ENCODE measurements around the gene NAB2.
A peak's percentile ranks its signal among the peaks of the same experiment; 100 is the strongest.
"Not testable (repeated sequence)": the region's sequence is repeated elsewhere in the genome, so short reads cannot be mapped to it uniquely, and the experiment has no call there.

Gene NAB2

DNA sequence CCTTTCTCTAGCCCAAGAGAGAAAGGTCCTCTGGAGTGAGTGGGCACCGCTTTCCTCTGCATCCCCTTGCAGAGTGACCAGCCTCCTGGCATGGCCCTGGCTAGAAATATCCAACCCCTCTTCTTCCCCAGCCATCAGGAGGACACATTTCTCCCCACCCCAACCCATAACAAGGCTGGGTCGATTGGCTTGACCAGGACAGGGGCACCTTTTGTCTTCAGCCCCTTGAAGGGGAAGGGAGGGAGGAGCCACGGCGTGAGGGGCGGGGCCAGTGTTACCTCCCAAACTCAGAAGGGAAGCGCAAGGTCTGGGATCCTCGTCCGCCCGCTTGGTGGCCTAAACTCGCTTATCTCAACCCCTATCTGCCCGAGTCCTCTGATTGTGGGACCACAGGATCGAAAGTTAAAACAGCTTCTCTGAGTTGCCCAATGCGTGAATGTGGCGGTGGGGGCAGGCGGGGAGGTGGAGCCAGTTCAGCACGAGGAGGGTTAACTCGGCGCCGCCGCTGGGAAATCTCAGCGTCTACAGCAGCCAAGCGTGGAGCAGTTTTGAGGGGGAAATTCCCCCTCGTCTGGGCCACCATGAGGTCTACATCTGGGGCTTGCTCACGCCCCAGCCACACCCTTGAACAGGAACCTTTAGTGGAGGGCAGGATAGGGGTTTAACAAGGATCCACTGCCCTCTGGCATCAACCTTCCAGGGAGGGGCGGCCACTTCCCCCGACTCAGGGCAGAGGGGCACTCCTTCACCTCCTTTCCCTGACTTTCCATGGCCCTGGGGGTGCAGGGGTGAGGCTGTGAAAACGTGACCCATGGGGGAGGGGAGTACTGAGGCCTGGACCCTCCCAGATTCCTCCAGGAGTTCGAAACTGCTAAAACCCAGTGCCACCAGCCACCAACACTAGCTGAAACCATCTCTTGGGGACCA lies 21.5 kb downstream of the NAB2 start:
- DNase-seq (ENCODE audit: low read depth in 2 of 2, low spot score in 1 of 2) = peak; percentile 46 to 69

DNA sequence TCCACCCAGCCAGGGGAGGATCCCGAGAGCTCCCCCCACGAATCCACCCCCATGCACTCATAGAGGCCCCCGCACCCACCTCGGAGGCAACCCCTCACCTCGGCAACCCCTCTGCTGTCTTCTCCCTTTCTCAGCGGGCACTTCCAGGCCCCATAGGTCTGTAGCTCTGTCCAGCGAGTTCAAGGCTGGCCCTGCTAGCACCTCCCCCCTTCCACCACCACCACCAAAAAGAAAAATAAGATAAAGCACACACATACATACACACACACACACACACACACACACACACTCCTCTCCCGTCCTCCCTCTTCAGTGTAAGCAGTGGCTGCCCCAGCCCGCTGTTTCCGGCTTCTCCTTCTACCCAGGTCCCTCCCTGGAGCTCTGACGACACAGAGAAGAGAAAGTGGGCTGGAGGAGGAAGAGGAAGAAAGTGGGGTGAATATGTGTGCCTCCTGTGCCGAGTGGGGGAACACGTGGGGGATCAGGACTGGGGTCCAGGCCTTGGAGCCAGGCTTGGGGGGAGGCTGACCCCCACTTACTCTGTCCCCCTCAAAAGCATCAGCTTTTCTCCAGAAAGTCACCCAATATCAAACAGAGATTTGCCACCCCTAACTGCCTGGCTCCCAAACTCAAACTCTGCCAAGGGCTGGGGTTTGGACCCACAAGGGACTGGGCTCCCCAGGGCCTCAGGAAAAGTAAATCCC lies 22.3 kb downstream of the NAB2 start, which contains the start of gene STAT6:
STAT6 (minus strand) TSS at position 332 of the 704 bp plus-strand sequence. CDS start 3,084 bp downstream, outside the sequence.
- DNase-seq (ENCODE audit: low read depth in 2 of 2, low spot score in 1 of 2) = peak; percentile 62 to 74

DNA sequence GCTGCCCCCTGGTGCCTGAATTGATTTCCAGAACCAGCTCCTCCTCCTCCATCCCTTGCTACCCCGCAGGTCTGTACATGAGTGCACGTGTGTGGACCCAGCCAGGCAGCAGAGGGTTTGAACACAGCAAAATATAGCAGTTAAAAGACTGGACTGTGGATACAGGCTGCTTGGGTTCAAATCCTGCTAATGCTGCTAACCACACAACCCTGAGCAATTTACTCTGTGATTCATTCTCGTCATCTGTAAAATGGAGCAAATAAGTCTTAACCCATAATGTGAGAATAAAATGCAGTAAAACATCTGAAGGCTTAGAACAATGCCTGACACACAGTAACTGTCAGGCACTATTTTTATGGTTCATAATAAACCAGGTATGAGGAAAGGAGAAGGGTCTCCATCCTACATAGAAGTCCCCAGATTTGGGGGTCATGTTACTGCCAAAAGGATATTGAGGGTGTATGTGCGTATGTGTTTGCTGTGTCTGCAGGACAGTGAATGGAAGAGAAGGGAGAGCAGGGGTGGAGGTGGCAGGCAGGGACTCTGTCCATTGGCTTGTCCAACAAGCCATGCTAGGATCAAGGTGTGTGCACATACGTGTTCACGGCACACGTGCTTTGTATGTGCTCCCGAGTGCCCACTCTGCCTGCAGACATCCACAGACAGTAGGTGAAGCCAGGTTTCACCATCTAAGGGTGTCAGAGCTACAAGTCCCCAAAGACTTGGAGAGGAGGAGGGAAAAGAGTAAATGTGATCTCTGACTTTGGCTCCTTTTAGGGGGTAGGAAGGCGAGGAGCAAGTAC lies 23.8 kb downstream of the NAB2 start:
- DNase-seq (ENCODE audit: low read depth in 2 of 2, low spot score in 1 of 2) = no peak

DNA sequence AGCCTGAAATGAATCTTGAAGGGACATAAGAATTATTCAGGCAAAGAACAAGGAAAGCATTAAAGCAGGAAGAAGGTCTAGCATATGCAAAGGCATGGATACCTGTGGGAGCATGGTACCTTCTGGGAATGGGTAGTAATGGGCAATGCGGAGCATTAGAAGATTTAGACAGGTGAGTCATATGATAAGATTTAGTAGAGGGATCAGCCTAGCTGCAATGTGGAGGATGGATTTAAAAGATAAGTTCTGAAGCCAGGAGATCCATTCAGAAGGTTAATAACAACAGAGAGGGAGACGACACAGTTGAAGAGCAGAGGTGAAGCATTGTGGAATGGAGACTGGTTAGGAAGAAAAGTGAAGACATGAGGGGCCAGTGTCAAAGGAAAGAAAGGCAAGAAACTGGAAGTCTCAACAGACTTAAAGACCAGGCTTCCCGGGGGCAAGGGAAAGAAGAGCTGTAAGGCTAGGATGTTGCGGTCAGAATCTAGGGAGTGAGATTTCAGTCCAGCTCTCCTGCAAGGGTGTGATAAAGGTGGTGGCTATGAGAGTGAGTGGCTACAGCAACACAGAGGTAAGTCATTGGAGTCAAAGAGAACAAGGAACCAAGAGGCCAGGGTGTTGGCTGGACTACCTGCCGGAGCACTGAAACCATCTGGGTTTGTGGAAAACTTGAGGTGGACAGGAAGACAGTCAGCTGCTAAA lies 27.8 kb downstream of the NAB2 start:
- no peak for DNase-seq (ENCODE audit: low read depth in 2 of 2, low spot score in 1 of 2)

DNA sequence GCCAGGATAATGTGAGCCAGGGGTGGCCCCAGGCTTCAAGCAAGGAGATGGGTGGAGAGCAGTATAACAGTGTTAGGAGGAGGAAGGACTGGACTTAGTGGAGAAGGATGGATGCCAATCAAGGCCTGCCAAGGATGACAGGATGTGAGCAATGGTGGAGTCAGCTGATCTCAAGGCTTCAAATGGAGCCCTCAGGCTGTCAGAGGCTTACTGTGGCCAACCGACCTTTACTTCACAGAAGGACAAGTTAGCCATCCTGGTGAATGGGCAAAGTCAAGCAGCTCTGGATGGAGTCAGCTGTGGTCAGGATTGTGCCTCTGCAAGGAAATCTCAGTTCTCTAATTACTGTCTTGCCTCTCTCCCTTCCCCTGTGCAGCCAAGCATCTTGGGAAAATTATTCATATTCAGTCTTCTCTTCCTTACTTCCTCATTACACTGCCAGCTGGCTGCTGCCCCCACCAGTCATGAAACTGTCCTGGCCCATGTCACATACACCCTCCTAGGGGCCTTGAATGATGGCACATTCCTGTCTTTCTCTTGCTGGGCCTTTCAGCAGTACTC lies 29.9 kb downstream of the NAB2 start:
- no peak for DNase-seq (ENCODE audit: low read depth in 2 of 2, low spot score in 1 of 2)

DNA sequence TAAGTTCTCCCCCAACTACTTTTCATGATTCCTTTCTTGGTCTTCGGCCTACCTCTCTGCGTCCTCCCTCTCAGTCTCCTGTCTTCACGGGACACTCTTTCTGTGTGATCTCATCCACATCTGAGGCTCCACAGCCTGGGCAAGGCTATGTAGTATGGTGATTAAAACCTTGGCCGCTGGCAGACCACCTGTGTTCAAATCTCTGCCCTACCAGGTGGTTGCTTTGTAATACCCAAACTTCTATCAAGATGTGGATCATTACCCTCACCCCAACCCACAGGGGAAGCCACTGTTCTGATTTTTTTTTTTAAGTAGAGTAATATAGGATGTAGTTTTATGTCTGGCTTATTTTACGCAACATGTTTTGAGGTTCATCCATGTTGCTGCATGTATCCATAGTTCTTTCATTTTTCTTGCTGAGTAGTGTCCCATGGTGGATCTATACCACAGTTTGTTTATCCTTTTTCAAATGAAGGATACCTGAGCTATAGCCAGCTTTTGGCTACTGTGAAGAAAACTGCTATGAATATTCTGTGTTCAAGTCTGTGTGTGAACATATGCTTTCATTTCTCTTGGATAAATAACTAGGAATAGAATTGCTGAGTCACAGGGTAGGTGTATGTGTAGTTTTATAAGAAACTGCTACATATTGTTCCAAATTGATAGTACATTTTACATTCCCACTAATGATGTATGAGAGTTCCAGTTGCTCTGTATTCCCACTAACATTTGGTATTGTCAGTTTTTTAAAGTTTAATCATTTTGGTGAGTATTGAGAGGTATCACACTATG lies 30.6 kb downstream of the NAB2 start:
- DNase-seq (ENCODE audit: low read depth in 2 of 2, low spot score in 1 of 2) = no peak

DNA sequence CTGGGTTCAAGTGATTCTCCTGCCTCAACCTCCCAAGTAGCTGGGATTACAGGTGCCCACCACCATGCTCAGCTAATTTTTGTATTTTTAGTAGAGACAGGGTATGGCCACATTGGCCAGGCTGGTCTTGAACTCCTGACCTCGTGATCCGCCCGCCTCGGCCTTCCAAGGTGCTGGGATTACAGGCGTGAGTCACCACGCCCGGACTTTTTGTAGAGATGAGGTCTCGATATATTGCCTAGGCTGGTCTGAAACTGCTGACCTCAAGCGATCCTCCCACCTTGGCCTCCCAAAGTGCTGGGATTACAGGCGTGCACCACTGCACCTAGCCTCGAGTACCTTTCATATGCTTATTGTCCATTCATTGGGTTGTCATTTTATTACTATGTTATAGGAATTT lies 31.8 kb downstream of the NAB2 start:
- DNase-seq (ENCODE audit: low read depth in 2 of 2, low spot score in 1 of 2) = not testable (repeated sequence)

DNA sequence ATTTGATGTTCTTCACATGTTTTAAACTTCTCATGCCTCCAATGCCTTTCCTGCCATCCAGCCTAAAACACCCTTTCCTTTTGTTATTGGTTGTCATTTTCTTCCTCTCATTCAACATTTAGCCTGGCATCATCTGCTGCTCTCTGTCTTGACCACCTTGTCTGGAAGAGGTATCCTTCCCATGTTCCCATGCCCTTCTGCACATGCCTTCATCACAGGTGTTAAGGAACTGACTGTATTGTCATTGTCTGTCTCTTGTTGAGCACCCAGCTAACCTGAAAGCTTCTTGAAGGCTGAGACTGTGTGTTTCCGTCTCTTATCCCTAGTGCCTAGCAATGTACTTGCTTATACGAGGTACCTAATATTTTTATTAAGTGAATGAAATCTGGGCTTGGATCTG lies 34.9 kb downstream of the NAB2 start:
- DNase-seq (ENCODE audit: low read depth in 2 of 2, low spot score in 1 of 2) = no peak

DNA sequence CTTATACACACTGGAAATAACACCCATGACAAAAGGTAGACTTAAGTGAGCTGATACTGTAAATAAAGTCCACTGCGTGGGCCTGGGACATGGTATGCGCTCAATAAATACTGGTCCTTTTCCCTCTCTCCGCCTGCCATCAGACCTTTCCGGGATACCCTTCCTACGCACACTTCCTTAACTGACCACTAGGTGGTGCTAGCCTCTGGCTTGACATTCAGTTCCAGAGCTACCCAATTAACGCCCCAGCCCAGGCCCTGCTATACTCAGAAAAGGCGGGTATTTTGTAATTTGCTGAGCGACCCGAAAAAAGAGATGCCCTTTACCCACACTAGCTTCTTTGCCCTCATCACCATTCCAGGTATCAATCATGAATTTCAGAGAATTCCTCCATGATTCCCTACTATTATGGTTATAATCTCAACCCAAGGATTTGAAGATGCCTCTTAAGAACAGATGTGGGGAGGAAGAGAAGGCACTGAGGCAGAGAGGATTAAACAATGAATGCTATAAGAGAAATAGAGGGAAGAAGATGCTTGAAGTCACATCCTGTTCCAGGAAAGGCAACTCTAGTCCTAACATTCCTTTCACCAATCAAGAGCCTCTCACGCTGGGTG lies 35.5 kb downstream of the NAB2 start:
- peak; percentile 46 to 63 for DNase-seq (ENCODE audit: low read depth in 2 of 2, low spot score in 1 of 2)

DNA sequence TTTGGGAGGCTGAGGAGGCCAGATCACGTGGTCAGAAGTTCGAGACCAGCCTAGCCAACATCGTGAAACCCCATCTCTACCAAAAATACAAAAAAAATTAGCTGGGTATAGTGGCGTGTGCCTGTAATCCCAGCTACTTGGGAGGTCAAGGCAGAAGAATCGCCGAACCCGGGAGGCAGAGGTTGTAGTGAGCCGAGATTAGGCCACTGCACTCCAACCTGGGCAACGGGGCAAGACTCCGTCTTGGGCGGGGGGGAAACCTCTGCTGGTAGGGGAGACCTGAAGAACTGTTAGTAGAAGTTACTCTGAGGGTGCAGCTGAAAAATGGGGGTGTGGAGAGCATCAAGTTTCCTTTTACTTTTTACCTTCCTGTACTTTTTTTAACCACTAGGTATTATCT lies 37.1 kb downstream of the NAB2 start:
- DNase-seq (ENCODE audit: low read depth in 2 of 2, low spot score in 1 of 2) = no peak

DNA sequence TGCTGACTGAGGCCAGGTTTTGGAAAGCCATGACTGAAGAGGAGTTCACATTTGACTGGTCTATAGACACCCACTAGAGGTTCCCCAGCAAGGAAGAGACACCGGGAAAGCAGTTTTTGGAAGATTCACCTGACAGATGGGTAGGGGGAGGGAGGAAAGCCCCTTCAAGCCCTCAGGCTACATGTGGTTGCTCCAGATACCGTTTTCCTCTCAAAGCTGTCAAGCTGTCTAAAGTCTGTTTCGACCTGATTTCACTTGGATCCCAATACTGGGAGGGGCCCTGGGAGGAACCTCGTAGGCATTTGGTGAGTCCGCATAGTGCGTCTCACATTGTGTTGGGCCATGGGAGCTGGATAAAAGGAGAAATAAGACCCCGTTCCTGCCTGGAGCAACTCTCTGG lies 37.6 kb downstream of the NAB2 start:
- no peak for DNase-seq (ENCODE audit: low read depth in 2 of 2, low spot score in 1 of 2)

DNA sequence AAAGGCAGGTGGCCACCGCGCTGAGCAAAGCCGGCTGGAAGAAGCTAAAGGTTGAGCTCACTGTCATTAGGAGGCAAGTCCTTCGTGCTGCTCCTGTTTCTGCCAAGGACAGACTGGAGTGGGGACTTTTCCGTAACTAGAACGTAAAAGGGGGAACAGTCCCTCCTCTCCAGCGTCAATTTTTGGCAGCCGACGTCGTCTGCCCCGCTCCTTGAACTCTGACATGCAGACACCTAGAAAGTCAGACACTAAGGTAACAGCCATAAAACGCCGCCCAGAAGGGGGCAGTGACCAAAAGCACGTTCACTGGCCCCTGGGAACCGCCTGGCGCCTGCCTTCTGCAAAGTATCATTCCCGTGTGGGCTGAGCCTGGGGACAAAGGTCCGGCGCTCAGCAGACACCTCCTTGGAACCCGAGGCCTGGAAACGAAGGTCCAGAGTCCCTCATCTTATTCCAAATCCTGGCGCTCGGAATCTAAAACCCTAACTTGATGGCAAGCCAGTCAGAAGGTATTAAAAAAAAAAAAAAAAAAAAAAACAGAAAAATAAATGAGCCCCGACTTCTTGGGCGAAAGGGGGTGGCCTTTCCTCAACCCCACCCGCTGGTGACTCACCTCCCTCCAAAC lies 38.3 kb downstream of the NAB2 start:
- DNase-seq (ENCODE audit: low read depth in 2 of 2, low spot score in 1 of 2) = peak in 1 of 2 donors; percentile 62

DNA sequence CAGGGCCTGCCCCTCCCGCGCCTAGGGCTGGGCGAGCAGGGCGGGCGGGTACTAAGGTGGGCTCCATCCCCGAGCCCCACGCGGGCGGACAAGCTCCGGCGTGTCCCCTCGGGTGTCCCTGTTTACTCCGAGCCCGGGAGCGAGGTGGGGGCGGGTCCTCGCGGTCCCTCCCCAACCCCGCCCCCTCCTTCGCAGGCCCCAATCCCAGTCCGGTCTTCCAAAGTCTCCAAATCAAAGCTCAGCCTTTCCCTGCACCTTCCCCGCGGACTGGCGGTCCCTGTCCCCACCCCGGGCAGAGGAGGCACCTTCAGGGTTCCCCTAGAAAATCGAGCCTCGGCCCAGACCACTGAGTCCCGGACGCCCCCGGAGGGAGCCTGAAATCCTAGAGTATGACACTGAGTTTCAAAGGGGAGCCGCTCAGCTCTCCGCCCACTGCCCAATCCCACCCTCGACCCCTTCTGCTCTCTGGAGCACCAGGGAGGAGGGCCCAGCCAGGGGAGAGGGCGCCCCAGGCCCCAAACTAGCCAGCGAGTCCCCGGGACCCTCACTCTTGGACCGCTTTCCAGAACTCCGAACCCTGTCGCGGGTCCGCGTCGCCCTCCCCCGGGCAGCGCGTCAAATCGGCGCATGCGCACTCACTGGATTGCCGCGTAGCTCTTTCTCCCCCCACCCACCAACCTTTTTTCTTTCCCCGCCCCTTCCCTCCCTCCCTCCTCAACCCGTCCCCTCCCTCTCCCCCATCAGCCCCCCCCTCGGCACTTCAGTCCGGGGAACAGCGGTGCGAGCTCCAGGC lies 39.0 kb downstream of the NAB2 start, which contains the start of gene LRP1:
LRP1 (plus strand) TSS at position 758 of the 793 bp plus-strand sequence. CDS start 482 bp downstream, outside the sequence.
- peak; percentile 56 to 60 for DNase-seq (ENCODE audit: low read depth in 2 of 2, low spot score in 1 of 2)

DNA sequence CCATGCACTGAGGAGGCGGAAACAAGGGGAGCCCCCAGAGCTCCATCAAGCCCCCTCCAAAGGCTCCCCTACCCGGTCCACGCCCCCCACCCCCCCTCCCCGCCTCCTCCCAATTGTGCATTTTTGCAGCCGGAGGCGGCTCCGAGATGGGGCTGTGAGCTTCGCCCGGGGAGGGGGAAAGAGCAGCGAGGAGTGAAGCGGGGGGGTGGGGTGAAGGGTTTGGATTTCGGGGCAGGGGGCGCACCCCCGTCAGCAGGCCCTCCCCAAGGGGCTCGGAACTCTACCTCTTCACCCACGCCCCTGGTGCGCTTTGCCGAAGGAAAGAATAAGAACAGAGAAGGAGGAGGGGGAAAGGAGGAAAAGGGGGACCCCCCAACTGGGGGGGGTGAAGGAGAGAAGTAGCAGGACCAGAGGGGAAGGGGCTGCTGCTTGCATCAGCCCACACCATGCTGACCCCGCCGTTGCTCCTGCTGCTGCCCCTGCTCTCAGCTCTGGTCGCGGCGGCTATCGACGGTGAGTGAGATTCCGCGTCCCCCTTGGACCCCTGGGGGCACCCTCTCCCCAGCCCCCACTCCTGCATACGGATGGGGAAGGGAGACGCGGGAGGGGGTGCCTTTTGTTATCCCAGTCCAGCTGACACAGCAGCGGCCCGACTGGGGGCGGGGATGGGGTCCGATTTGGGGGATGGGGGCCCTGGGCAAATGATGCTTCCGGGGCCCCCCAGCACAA lies 39.8 kb downstream of the NAB2 start:
- DNase-seq (ENCODE audit: low read depth in 2 of 2, low spot score in 1 of 2) = no peak

DNA sequence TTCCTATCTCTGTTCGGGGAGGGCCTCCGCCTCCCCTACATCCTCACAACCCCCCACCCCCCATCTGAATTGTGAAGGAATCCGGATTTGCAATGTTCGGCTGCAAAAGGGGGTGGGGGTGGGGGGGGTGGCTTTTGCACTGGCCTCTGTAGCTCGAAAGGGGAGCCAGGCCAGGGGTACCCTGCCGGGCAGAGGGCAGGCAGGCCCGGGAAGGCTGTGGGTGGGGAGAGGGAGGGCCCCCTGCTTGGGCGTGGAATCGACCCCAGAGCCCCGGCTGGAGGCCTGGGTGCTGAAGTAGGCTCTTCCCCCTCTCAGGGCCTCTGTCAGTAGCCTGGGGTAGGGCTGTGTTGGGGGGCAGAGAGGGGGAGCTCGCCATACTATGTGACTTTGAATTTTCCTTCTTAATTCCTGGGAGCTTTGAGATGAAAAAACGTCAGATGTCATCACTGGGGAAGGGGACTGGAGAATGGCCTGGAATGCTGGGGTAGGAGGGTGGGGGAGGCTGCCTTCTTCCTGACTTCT lies 40.5 kb downstream of the NAB2 start:
- DNase-seq (ENCODE audit: low read depth in 2 of 2, low spot score in 1 of 2) = no peak

DNA sequence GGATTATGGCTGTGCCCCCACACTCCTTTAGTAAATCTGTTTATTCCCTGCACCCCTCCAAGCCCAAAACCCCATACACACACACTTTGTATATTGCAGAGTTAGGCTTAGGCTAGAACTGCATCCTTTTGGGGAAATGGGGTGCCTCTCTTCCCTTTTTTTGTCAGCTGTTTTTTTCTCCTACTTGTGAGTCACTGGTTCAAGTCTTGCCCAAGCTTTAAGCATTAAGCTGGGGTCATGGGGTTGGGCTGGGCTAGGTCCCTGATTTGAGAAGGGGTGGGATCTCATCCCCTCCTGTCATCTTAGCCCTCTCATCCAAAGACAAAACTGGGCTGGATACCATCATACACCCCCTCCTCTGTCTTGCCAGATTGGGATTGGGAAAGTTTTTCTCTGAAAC lies 41.0 kb downstream of the NAB2 start:
- no peak for DNase-seq (ENCODE audit: low read depth in 2 of 2, low spot score in 1 of 2)

DNA sequence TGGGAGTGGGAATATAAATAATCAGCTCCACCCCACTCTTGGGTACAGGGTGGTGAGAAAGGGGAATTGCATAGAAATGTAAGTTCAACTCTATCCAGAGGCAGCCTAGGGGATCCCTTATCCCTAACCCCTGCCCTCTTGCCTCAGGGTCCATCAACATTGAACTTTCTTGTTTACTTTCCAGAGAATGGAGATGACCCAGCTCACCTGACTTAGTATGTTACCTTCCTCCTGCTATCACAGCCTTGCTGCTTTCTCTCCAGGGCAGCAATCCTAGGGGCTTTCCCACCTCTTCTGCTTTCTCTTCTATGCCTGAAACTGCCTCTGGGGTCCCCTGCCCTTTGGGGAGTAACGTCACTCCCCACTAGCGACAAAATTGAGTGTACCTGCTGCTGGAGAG lies 42.0 kb downstream of the NAB2 start:
- no peak for DNase-seq (ENCODE audit: low read depth in 2 of 2, low spot score in 1 of 2)
